Esophagus mucosa (tissue), 1 donor: Measurements from ENCODE around the gene FAM149B1. TPM values are rescaled to one million over a fixed set of nuclear protein-coding genes. Genes with fewer than 3 reads are reported as not detected.

Experiments used
- ATAC-seq: fragments of 200-7000 bp; cut with Tn5 transposase; one replicate; pipeline ENCODE4 v1.9.1; 2020
- total RNA-seq: library from RNA; stranded (reverse); gene quantifications from one replicate; pipeline ENCODE4 v1.2.4, GENCODE V29; 2023
- donor health status: DM: yes; HTN: yes; CAD: no.

The FAM149B1 gene
- total RNA-seq, 1 donor from 2014 or later, result 14.4 TPM

- no peak for ATAC-seq
These were observed 6.4 kb downstream of the FAM149B1 start for GRCh38 chr10:73174148-73174925.

DNA sequence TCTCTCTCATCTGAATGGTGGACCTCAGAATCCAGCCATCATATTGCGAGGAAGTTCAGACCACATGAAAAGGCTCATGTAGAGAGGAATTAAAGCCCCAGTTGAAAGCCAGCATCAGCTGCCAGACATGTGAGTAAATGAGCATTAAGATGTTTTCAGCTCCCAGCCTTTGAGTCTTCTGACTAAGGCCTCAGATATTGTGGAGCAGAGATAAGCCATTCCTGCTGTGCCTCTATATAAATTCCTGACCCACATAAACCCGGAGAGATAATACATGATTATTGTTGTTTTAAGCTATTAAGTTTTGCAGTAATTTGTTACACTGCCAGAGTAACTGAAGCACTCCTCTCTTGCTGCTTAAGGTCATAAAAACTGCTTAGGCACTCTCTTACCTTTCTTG lies 14.6 kb downstream of the FAM149B1 start:
- ATAC-seq, result no peak

DNA sequence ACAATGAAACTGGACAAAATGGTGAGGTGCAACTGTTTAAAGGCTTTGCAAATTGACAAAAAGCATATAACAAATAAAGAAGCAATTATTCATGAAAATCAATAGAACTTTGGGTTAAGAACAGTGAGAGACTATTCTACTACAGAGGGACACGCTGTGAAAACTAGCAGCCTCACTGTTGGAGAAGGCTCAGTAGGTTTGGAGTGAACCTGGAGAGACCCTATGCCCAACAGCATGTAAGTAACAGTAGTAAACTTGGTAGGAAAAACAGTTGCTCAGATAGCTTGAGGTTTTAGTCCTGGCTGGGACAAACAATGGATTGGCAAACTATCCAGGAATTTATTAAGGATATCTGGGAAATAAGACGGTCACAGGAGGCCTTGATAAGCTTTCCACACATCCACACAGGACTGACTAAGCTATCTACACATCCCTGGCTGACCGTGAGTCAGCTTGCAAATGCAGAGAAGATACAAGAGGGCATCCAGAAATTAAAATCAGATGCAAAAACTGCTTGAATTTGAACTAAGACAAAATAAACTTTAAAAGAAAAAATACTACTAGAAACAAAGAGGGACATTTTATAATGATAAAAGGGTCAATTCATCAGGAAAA lies 15.9 kb downstream of the FAM149B1 start:
- ATAC-seq, result no peak

DNA sequence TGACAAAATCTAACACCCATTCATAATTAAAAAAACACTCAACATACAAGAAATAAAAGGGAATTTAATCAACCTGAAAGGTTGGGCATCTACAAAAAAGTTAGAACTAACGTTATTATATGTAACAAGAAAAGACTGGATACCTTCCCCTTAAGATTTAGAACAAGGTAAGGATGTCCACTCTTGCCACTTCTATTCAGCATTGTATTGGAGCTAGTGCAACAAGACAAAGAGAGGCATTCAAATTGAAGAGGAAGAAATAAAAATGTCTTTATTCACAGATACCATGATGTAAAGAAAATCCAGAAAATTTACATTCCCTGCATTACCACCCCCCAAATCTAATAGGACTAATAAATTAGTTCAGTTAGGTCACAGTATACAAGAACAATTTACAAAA lies 18.3 kb downstream of the FAM149B1 start:
- no peak for ATAC-seq

DNA sequence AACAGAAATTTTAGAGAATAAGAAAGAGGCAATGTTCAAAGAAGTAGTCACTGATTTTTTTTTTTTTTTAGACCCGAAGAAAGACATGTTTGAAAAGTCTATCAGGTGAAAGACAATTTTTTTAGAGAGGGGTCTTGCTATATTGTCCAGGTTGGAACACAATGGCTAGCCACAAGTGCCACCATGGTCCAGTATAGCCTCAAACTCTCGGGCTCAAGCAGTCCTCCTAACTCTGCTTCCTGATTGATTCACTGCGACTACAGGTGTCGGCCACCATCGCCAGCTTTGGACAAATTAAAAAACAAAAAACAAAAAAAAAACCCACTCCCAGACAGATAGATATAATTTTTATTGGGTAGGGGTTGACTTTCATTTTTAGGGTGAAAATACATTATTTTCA lies 22.3 kb downstream of the FAM149B1 start:
- ATAC-seq, result no peak

GRCh38 chr10:73205081-73205480 lies 37.2 kb downstream of the FAM149B1 start:
- ATAC-seq, result no peak

GRCh38 chr10:73205890-73206289 lies 38.0 kb downstream of the FAM149B1 start:
- no peak for ATAC-seq

GRCh38 chr10:73206385-73206784 lies 38.5 kb downstream of the FAM149B1 start:
- ATAC-seq, result no peak

- ATAC-seq, result no peak
These were observed 40.0 kb downstream of the FAM149B1 start for GRCh38 chr10:73207883-73208282.

GRCh38 chr10:73209705-73210104 lies 41.8 kb downstream of the FAM149B1 start:
- ATAC-seq, result peak; percentile 64

GRCh38 chr10:73210395-73211105 lies 42.6 kb downstream of the FAM149B1 start:
- no peak for ATAC-seq

DNA sequence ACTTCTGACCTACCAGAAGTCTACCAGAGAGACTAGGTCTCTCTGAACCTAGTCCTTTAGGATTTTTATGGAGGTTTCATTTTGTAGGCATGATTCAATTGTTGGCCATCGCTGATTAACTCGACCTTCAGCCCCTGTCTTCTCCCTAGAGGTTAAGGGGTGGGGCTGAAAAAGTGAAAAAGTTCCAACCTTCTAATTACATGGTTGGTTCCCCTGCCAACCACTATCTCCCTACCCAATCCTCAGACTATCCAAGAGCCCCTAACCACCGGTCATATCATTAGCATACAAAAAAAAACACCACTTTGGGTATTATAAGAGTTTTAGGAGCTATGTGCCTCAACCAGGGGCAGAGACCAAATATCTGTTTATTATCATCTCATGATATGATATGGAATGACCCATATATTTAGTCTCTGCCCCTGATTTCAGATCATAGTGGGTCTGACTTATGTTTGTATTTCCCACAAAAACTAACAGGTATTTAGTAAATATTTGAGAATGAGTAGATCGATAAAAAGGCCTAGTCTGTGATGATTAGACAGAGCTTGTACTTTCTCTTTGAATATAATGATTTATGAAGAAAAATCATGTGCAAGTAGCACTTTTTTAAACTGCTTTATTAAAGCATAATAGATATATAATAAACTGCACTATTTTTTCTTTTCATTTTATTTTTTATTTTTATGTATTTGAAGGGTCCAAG lies 43.3 kb downstream of the FAM149B1 start:
- no peak for ATAC-seq

- no peak for ATAC-seq
These were observed 47.8 kb downstream of the FAM149B1 start for GRCh38 chr10:73215749-73216148.

- ATAC-seq, result no peak
These were observed 49.7 kb downstream of the FAM149B1 start for GRCh38 chr10:73217628-73218027.

DNA sequence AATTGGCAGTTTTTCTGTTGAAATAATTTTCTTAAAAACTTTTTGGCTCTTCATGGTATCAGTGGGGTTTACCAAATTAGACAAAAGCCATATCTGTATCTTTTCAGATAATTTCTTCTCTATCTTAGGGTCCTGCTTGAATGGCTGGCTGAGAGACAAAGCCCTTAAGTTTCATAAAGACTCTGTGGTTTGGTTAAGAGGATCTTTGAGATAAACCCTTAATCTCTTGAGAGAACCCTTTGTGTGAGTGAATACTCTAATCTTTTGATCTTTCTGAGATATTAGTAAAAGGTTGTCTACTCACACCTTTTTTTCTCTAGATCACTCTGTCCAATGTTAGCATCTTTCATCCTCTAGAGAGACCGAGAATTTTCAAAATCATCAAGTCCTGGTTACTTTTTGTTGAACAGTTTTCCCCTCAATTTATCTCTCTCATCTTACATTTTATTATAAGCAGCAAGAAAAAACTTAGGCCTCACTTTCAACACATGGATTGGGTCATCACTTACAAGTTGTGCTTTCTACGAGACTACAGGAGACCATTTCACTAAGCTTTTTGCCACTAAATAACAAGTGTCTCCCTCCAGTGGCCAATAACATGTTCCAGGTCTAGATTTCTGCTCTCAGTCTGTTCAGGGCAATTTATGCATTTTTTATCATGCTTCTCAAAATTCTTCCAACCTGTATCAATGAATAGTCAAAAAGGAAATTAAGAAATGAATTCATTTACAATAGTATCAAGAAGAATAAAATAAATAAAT lies 50.7 kb downstream of the FAM149B1 start:
- ATAC-seq, result no peak

- ATAC-seq, result no peak
These were observed 51.5 kb downstream of the FAM149B1 start for GRCh38 chr10:73219384-73219783.

GRCh38 chr10:73220989-73221388 lies 53.1 kb downstream of the FAM149B1 start:
- ATAC-seq, result no peak

- ATAC-seq, result no peak
These were observed 57.6 kb downstream of the FAM149B1 start for GRCh38 chr10:73225518-73225917.

DNA sequence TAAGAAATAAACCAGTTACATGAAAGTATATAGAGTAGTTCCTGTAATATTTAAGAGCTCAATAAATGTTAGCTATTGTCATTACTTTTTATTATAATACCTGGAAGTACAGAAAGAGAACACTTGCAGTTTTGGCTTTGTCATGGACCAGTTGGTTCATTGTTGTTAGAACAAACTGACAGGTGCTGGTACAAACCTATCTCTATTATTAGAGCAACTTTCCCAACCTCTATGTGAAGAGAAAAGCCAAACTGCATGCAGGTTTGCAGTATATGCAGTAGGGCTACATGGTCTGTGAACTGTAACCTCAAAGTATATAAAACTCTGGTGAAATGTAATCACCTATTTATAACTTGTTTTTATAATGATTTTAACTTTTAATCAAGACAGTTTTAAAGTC lies 58.7 kb downstream of the FAM149B1 start:
- no peak for ATAC-seq

- no peak for ATAC-seq
These were observed 60.3 kb downstream of the FAM149B1 start for GRCh38 chr10:73228247-73228646.

GRCh38 chr10:73229567-73229966 lies 61.6 kb downstream of the FAM149B1 start:
- no peak for ATAC-seq

- no peak for ATAC-seq
These were observed 65.0 kb downstream of the FAM149B1 start for GRCh38 chr10:73232887-73233286.
